ENCODE data around the gene RAD54L2. TPM values are rescaled to one million over a fixed set of nuclear protein-coding genes. Genes with fewer than 3 reads are reported as not detected.

The RAD54L2 gene
- total and polyA plus RNA-seq, 2 of the 4 experiments (the other 2 are of a cell fraction) = 6.8 to 24.2 TPM

- H3K4me2 ChIP-seq (ENCODE audit: low read depth, low read length) = no peak overlapping the region
- H2BK5ac ChIP-seq (ENCODE audit: low read depth, low read length, poor library complexity, severe bottlenecking) = no peak overlapping the region
- intact Hi-C loops (cut with micrococcal nuclease) (no loop called here), in situ Hi-C loops (cut with MboI; ENCODE audit: low sequenced_read_pairs) (no loop called here), dilution Hi-C loops (cut with HindIII; ENCODE audit: low sequenced_read_pairs, unreplicated experiment) (no loop called here)
- no peak overlapping the region for H2BK15ac ChIP-seq (ENCODE audit: low read depth, low read length)
- no peak overlapping the region for H3K14ac ChIP-seq (replicated peaks; ENCODE audit: low read depth, low read length)
- peaks cover 9% of the 10 kb centered on the region for H3K36me3 ChIP-seq (ENCODE audit: control insufficient read depth, insufficient read depth, low read length)
- no peak overlapping the region for H4K8ac ChIP-seq (ENCODE audit: low read depth in 2 of 2, low read length in 2 of 2)
- peaks cover 9% of the 10 kb centered on the region for H3K4me1 ChIP-seq (ENCODE audit: control insufficient read depth, insufficient read depth, low read length)
- WGBS, 2 experiments (ENCODE audit: extremely low coverage in 2 of 2, insufficient read length in 1 of 2) = no CpG with 5 or more reads among the region's 3 CpGs
- no peak overlapping the region for H4K5ac ChIP-seq (ENCODE audit: low read depth, low read length)
- ATAC-seq (ENCODE audit: low read depth) = no peak
- no peak for TF ChIP-seq FOS (IDR thresholded peaks at IDR 0.05; ENCODE audit: low read depth, low read length)
- no peak for TF ChIP-seq NFE2L2 (IDR thresholded peaks at IDR 0.05; ENCODE audit: low read depth, low read length)
- no peak for TF ChIP-seq CEBPB (IDR thresholded peaks at IDR 0.05; ENCODE audit: low read depth, low read length)
- TF ChIP-seq MAFK (IDR thresholded peaks at IDR 0.05; ENCODE audit: low read depth, low read length) = no peak
- TF ChIP-seq RFX5 (IDR thresholded peaks at IDR 0.05; ENCODE audit: low read depth, low read length) = no peak
- no peak for TF ChIP-seq RCOR1 (IDR thresholded peaks at IDR 0.05; ENCODE audit: insufficient replicate concordance, low read length)
- ChIA-PET POLR2A (ENCODE audit: unreplicated experiment) (no interaction called here), CTCF (no interaction called here)
- DNase-seq = no peak
- H3K79me1 ChIP-seq (ENCODE audit: low read depth in 1 of 2, low read length in 2 of 2) = peaks cover 39 to 65% of the 10 kb centered on the region in 2 experiments
- H3K27me3 ChIP-seq (ENCODE audit: control insufficient read depth, insufficient read depth, low read length) = no peaks in the 10 kb centered on the region
- BruUV-seq (replicated peaks) = no TSS peak
- H3K27ac ChIP-seq (ENCODE audit: insufficient read depth, low read length) = no peak overlapping the region
- no peak overlapping the region for H2BK20ac ChIP-seq (ENCODE audit: low read depth, low read length)
- no peak overlapping the region for H3K23ac ChIP-seq (ENCODE audit: low read depth, low read length)
- H3K18ac ChIP-seq (ENCODE audit: low read depth, low read length) = no peak overlapping the region
- H3K4ac ChIP-seq (ENCODE audit: low read depth, low read length) = no peak overlapping the region
- H3K9ac ChIP-seq (ENCODE audit: low read depth, low read length) = no peak overlapping the region
- peaks cover 11% of the 10 kb centered on the region; the same call in 1 of the 2 replicates for H4K20me1 ChIP-seq (ENCODE audit: insufficient read depth, low read length)
- H3K56ac ChIP-seq (ENCODE audit: extremely low read depth, insufficient read depth, low read length) = no peak overlapping the region
- no peak overlapping the region for H3K4me3 ChIP-seq (ENCODE audit: insufficient read depth, low read depth, low read length)
- H2BK120ac ChIP-seq (ENCODE audit: low read depth, low read length) = no peak overlapping the region
- H4K91ac ChIP-seq (ENCODE audit: insufficient read depth, low read depth, low read length) = no peak overlapping the region
- H3K9me3 ChIP-seq (ENCODE audit: control insufficient read depth, insufficient read depth, low read length) = no peaks in the 10 kb centered on the region
- no peak overlapping the region for H2AFZ ChIP-seq (replicated peaks; ENCODE audit: low read length, poor library complexity)
- H2AK9ac ChIP-seq (replicated peaks; ENCODE audit: low read depth, low read length, poor library complexity) = no peak overlapping the region
- H2AK5ac ChIP-seq (ENCODE audit: low read depth, low read length) = no peak overlapping the region
- H3K9me1 ChIP-seq (ENCODE audit: insufficient read depth, low read length) = peaks cover 6% of the 10 kb centered on the region; the same call in 1 of the 2 replicates
Measured at GRCh38 chr3:51585871-51586270, 47.4 kb downstream of the RAD54L2 start.

Other genes with a start within 250 kb of the RAD54L2 start
- 65.4 and 78.9 TPM in 2 replicates for gene MANF, start 153.4 kb upstream of the RAD54L2 start, total RNA-seq (2012; rRNA removed)
- 122 and 131 TPM in 2 replicates for gene MANF, start 153.4 kb upstream of the RAD54L2 start, polyA plus RNA-seq (2012; rRNA removed)
- gene RBM15B, start 147.4 kb upstream of the RAD54L2 start, total RNA-seq (2012; rRNA removed) = 17.2 and 17.4 TPM in 2 replicates
- gene RBM15B, start 147.4 kb upstream of the RAD54L2 start, polyA plus RNA-seq (2012; rRNA removed) = 15.0 and 16.2 TPM in 2 replicates
- 18.1 and 18.6 TPM in 2 replicates for gene DCAF1, start 38.7 kb upstream of the RAD54L2 start, total RNA-seq (2012; rRNA removed)
- 6.2 and 7.7 TPM in 2 replicates for gene DCAF1, start 38.7 kb upstream of the RAD54L2 start, polyA plus RNA-seq (2012; rRNA removed)
- 26.9 and 30.3 TPM in 2 replicates for gene TEX264, start 132.5 kb downstream of the RAD54L2 start, total RNA-seq (2012; rRNA removed)
- gene TEX264, start 132.5 kb downstream of the RAD54L2 start, polyA plus RNA-seq (2012; rRNA removed) = 45.0 and 49.0 TPM in 2 replicates
- gene GRM2, start 168.3 kb downstream of the RAD54L2 start, total RNA-seq (2012; rRNA removed) = under 0.01 TPM in 2 replicates
- 0.14 and 0.19 TPM in 2 replicates for gene GRM2, start 168.3 kb downstream of the RAD54L2 start, polyA plus RNA-seq (2012; rRNA removed)
- gene IQCF6, start 240.5 kb downstream of the RAD54L2 start, total RNA-seq (2012; rRNA removed) = not detected in 2 replicates
- not detected in 2 replicates for gene IQCF6, start 240.5 kb downstream of the RAD54L2 start, polyA plus RNA-seq (2012; rRNA removed)